D341Med (cell line): ENCODE results near the gene MIB1.

Experiments used
- DNase-seq: peaks from one replicate; pipeline ENCODE4 v3.0.0; 2012; ENCODE audit warnings: low spot score

MIB1 gene

GRCh38 chr18:21894619-21895367 is 154.2 kb downstream of the MIB1 start:
- DNase-seq: no peak

- DNase-seq: peak; percentile 35
These were observed 156.2 kb downstream of the MIB1 start for GRCh38 chr18:21896732-21897336.

GRCh38 chr18:21897811-21898210 is 157.2 kb downstream of the MIB1 start:
- DNase-seq: peak; percentile 76

GRCh38 chr18:21900605-21901352 is 160.2 kb downstream of the MIB1 start:
- no peak for DNase-seq

GRCh38 chr18:21901423-21901945 is 160.9 kb downstream of the MIB1 start:
- no peak for DNase-seq

GRCh38 chr18:21903709-21904108 is 163.1 kb downstream of the MIB1 start:
- no peak for DNase-seq

- DNase-seq: no peak
These were observed 164.3 kb downstream of the MIB1 start for GRCh38 chr18:21904856-21905255.

GRCh38 chr18:21907451-21907850 is 166.9 kb downstream of the MIB1 start:
- DNase-seq: no peak

GRCh38 chr18:21908711-21909110 is 168.1 kb downstream of the MIB1 start:
- DNase-seq: no peak

GRCh38 chr18:21910906-21911305 is 170.3 kb downstream of the MIB1 start:
- no peak for DNase-seq

GRCh38 chr18:21911551-21911950 is 171.0 kb downstream of the MIB1 start:
- no peak for DNase-seq

GRCh38 chr18:21912339-21913239 is 172.0 kb downstream of the MIB1 start:
- peak; percentile 33 for DNase-seq

- DNase-seq: peak; percentile 63
These were observed 174.2 kb downstream of the MIB1 start for GRCh38 chr18:21914739-21915319.

GRCh38 chr18:21915546-21915945 is 175.0 kb downstream of the MIB1 start:
- DNase-seq: no peak

- no peak for DNase-seq
These were observed 176.0 kb downstream of the MIB1 start for GRCh38 chr18:21916594-21916993.

GRCh38 chr18:21918693-21919092 is 178.1 kb downstream of the MIB1 start:
- DNase-seq: no peak
